ENCODE data around the gene RNU1-4.
"Not testable (repeated sequence)": the region's sequence is repeated elsewhere in the genome, so short reads cannot be mapped to it uniquely, and the experiment has no call there.

Gene RNU1-4

DNA sequence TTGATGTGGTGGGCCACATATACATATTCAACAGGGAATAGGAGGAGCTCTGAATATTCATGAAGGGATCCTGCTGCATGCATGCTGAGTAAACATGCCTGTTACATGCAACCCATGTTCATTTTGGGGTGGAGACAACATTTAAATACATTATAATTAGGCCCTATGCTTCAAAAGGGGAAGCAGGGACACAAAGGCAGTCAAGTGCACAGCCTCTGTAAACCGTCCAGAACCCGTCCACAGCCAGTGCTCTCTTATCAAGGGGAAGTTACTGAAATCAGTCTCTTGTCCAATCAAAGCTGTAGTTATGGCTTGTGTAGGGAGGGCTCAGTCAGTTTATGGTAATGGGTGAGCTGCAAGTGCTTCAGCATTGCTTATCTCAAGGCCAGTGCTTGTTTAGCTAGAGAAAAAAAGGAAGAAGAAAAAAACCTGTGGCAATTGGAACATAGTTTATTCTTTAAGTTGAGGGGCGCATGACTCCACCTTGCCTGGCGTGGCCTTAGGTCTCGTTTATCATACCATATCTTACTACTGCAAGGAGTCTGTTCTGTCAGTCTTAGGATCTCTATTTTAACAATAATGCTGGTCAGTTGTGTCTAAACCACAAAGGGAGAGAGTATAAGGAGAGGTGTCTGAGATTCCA lies 7.9 kb upstream of the RNU1-4 start:
- not testable (repeated sequence) for H3K9me3 Mint-ChIP-seq; H3K27ac Mint-ChIP-seq; DNase-seq (ENCODE audit: low spot score in 2 of 2); H3K4me3 Mint-ChIP-seq; H3K36me3 Mint-ChIP-seq; H3K4me1 Mint-ChIP-seq; H3K27me3 Mint-ChIP-seq
- ATAC-seq (ENCODE audit: low read depth): peak; percentile 72

DNA sequence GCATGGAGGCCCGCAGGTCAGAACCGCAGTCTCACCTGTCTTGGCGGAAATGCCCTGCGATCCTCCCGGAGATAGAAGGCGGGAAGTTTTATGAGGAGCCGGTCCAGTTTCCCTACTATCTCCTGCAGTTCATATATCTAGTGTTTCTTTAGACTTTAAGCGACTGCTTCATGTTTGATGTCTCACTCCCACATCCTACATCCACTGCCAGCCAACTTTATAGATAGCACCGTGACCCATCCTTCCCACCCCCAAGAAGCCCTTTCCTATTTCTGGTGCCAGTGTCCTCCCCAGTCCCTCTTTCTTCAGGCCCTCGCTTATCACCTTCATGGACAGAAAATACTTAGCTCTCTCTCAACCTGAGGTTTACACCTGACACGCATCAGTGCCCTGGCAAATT lies 914 bp downstream of the RNU1-4 start:
- not testable (repeated sequence) for ATAC-seq (ENCODE audit: low read depth); H3K4me3 Mint-ChIP-seq; H3K36me3 Mint-ChIP-seq; H3K4me1 Mint-ChIP-seq; DNase-seq (ENCODE audit: low spot score in 2 of 2); H3K27me3 Mint-ChIP-seq; H3K9me3 Mint-ChIP-seq; H3K27ac Mint-ChIP-seq

GRCh38 chr1:16747660-16748059 lies 7.3 kb downstream of the RNU1-4 start:
- not testable (repeated sequence) for H3K27me3 Mint-ChIP-seq; DNase-seq (ENCODE audit: low spot score in 2 of 2)

GRCh38 chr1:16748710-16749109 lies 8.4 kb downstream of the RNU1-4 start:
- H3K36me3 Mint-ChIP-seq; H3K27ac Mint-ChIP-seq; ATAC-seq (ENCODE audit: low read depth); H3K27me3 Mint-ChIP-seq; DNase-seq (ENCODE audit: low spot score in 2 of 2); H3K4me1 Mint-ChIP-seq; H3K9me3 Mint-ChIP-seq; H3K4me3 Mint-ChIP-seq: not testable (repeated sequence)

More at GRCh38 chr1:16747660-16748059, 7.3 kb downstream of the RNU1-4 start:
- H3K4me3 Mint-ChIP-seq; H3K36me3 Mint-ChIP-seq; ATAC-seq (ENCODE audit: low read depth); H3K9me3 Mint-ChIP-seq; H3K27ac Mint-ChIP-seq; H3K4me1 Mint-ChIP-seq: not testable (repeated sequence)

DNA sequence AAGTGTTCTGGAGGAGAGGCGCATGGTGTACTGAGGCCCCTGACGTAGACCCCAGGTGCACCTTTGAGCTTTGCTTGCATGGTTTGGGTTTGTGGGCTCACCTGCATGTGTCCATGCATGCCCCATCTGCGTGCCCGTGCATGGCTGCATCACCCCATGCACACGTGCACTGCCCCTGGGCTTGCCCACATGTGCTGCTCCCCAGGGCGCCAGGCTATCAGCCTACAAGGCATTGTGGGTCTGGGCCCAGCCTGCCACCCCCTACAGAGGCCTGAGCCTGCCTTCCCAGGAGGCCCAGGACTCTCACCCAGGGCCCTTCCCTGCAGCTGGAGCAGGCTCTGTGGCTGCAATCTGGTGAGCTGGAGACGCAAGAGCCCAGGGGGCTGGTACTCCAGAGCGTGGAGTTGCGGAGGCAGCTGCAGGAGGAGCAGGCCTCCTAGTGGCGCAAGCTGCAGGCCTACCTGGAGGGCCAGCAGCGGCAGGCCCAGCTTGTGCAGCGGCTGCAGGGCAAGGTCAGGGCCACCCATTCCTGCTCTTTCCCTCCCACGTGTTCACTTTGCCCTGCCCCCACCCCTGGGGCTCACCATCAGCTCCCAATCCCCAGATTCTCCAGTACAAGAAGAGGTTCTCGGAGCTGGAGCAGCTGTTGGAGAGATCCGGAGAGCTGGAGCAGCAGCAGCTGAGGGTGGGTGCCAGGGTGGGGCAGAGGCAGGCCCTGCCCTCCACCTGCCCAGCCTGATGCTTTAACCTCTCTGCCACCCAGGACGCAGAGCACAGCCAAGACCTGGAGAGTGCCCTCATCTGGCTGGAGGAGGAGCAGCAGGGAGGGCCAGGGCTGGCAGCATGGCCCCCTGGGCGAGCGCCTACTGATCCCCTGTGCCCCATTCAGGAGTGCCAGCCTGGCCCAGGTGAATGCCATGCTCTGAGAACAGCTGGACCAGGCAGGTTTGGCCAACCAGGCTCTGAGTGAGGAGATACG lies 9.9 kb downstream of the RNU1-4 start:
- H3K4me3 Mint-ChIP-seq; H3K9me3 Mint-ChIP-seq; H3K36me3 Mint-ChIP-seq; DNase-seq (ENCODE audit: low spot score in 2 of 2); H3K27me3 Mint-ChIP-seq; H3K4me1 Mint-ChIP-seq; H3K27ac Mint-ChIP-seq: not testable (repeated sequence)
- ATAC-seq (ENCODE audit: low read depth): peak; percentile 91

- not testable (repeated sequence) for H3K27me3 Mint-ChIP-seq; H3K9me3 Mint-ChIP-seq; H3K36me3 Mint-ChIP-seq; ATAC-seq (ENCODE audit: low read depth); H3K4me3 Mint-ChIP-seq; H3K27ac Mint-ChIP-seq; DNase-seq (ENCODE audit: low spot score in 2 of 2); H3K4me1 Mint-ChIP-seq
These were observed 12.5 kb downstream of the RNU1-4 start for GRCh38 chr1:16752770-16753169.

GRCh38 chr1:16755385-16755784 lies 15.1 kb downstream of the RNU1-4 start:
- DNase-seq (ENCODE audit: low spot score in 2 of 2); H3K27ac Mint-ChIP-seq; H3K36me3 Mint-ChIP-seq; H3K27me3 Mint-ChIP-seq; H3K9me3 Mint-ChIP-seq; H3K4me1 Mint-ChIP-seq; H3K4me3 Mint-ChIP-seq: not testable (repeated sequence)
- peak; percentile 31 for ATAC-seq (ENCODE audit: low read depth)

DNA sequence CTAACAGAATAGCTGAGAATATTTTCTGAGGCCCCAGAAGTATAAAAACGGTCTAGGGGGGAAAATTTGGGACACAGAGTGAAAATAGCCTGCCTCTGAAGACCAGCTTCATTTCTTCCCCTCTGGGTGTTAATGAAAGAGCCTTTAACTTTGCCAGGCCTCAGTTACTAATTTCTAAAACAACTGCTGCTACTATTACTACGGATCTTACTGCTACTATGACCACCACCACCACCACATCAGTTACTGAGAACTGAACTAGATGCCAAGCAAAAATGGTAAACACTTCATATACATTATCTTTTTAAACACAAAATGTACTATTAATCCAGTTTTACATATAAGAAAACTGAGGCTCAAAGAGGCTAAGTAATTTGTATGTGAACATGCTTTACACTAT lies 15.6 kb downstream of the RNU1-4 start:
- not testable (repeated sequence) for DNase-seq (ENCODE audit: low spot score in 2 of 2); H3K4me3 Mint-ChIP-seq; ATAC-seq (ENCODE audit: low read depth); H3K27me3 Mint-ChIP-seq; H3K27ac Mint-ChIP-seq; H3K36me3 Mint-ChIP-seq; H3K4me1 Mint-ChIP-seq; H3K9me3 Mint-ChIP-seq

- peak; percentile 34 for ATAC-seq (ENCODE audit: low read depth)
- not testable (repeated sequence) for DNase-seq (ENCODE audit: low spot score in 2 of 2); H3K27me3 Mint-ChIP-seq; H3K36me3 Mint-ChIP-seq; H3K4me3 Mint-ChIP-seq; H3K27ac Mint-ChIP-seq; H3K4me1 Mint-ChIP-seq; H3K9me3 Mint-ChIP-seq
These were observed 17.3 kb downstream of the RNU1-4 start for GRCh38 chr1:16757574-16757973.

DNA sequence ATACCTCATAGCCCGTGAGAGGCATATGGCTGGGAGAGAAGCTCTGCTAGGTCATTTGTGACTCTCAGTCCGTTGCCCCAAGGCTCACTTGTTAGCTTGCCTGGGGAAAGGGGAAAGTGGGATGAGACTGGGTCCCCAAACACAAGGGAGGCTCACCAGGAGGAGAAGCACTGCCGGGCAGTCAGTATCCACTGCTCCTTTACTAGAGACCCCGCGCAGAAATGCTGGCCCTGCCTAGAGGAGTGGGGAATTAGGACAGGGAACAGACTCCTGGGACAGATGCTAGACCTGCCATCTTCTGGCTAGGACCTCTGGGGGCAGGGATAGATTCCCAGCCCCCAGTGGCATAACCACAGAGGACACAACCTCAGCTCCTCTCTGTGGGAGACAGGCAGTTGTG lies 17.7 kb downstream of the RNU1-4 start:
- not testable (repeated sequence) for H3K27me3 Mint-ChIP-seq; H3K4me1 Mint-ChIP-seq; H3K9me3 Mint-ChIP-seq; H3K27ac Mint-ChIP-seq; H3K36me3 Mint-ChIP-seq; ATAC-seq (ENCODE audit: low read depth); DNase-seq (ENCODE audit: low spot score in 2 of 2); H3K4me3 Mint-ChIP-seq

DNA sequence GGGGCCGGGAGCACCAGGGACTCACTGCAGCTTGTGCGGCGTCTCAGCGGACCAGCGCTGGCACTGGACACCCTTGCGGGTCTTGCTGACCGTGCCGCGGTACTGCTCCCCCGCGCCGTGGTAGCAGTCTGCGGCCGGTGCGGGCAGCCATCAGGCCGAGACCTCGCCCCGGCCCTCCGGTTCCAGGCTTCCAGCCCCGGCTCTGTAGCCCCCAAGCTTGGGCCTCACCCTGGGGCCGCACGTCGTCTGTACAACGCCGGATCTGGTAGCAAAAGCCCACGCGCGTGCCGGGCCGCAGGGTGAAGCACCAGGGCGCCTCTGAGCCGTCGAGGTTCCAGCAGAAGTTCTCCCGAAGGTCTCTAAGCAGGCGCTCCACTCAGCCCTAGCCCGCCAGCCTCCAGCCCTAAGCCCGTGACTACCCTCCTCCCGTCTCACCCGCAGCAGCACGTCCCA lies 18.8 kb downstream of the RNU1-4 start:
- not testable (repeated sequence) for H3K27me3 Mint-ChIP-seq; H3K27ac Mint-ChIP-seq; H3K4me1 Mint-ChIP-seq; DNase-seq (ENCODE audit: low spot score in 2 of 2); H3K9me3 Mint-ChIP-seq; H3K4me3 Mint-ChIP-seq; H3K36me3 Mint-ChIP-seq
- ATAC-seq (ENCODE audit: low read depth): peak; percentile 31

- H3K4me3 Mint-ChIP-seq; H3K9me3 Mint-ChIP-seq; DNase-seq (ENCODE audit: low spot score in 2 of 2); H3K36me3 Mint-ChIP-seq; H3K4me1 Mint-ChIP-seq; H3K27ac Mint-ChIP-seq; H3K27me3 Mint-ChIP-seq: not testable (repeated sequence)
- peak; percentile 53 for ATAC-seq (ENCODE audit: low read depth)
These were observed 19.5 kb downstream of the RNU1-4 start for GRCh38 chr1:16759650-16760455.

GRCh38 chr1:16760456-16760765 lies 20.1 kb downstream of the RNU1-4 start:
- H3K27ac Mint-ChIP-seq, H3K36me3 Mint-ChIP-seq: not testable (repeated sequence)

GRCh38 chr1:16760801-16761200 lies 20.5 kb downstream of the RNU1-4 start:
- H3K27ac Mint-ChIP-seq; H3K4me1 Mint-ChIP-seq; H3K9me3 Mint-ChIP-seq; ATAC-seq (ENCODE audit: low read depth); H3K4me3 Mint-ChIP-seq; H3K36me3 Mint-ChIP-seq; DNase-seq (ENCODE audit: low spot score in 2 of 2); H3K27me3 Mint-ChIP-seq: not testable (repeated sequence)

More at GRCh38 chr1:16760456-16760765, 20.1 kb downstream of the RNU1-4 start:
- not testable (repeated sequence) for ATAC-seq (ENCODE audit: low read depth); H3K9me3 Mint-ChIP-seq; H3K4me3 Mint-ChIP-seq; DNase-seq (ENCODE audit: low spot score in 2 of 2); H3K27me3 Mint-ChIP-seq; H3K4me1 Mint-ChIP-seq

Data from memory B cell (primary cell).